Natural killer cell treated with Interleukin-12 subunit alpha and Interleukin-12 subunit beta and Interleukin-15 and Interleukin-18, amount 100 ng/mL, for 72 hours (primary cell): Measurements from ENCODE around the gene ISX. TPM values are rescaled to one million over a fixed set of nuclear protein-coding genes. Genes with fewer than 3 reads are reported as not detected.

ENCODE experiments used
- ATAC-seq, 2 donors: fragments of 150-1000 bp; cut with Tn5 transposase in 1 of 2; sonication (Bioruptor Pico), chemical (Tn5 transposase) in 1 of 2; 2 replicates each; pipeline ENCODE4 v1.10.0; 2021
- DNase-seq: peaks from one replicate; pipeline ENCODE4 v3.0.0; 2022; ENCODE audit warnings: low spot score
- H3K27ac Mint-ChIP-seq, 2 donors: 1 replicate in 1 of 2; 2 replicates in 1 of 2; pipeline ENCODE4 v1.8.0; 2022; ENCODE audit warnings: mixed read lengths in 2 of 2, mild to moderate bottlenecking in 1 of 2, moderate library complexity in 1 of 2
- H3K27me3 Mint-ChIP-seq, 2 donors: 1 replicate in 1 of 2; 2 replicates in 1 of 2; pipeline ENCODE4 v1.8.0; 2022; ENCODE audit warnings: mixed read lengths in 2 of 2
- H3K36me3 Mint-ChIP-seq: one replicate; pipeline ENCODE4 v1.8.0; 2022; ENCODE audit warnings: mixed read lengths
- H3K4me1 Mint-ChIP-seq, 2 donors: 1 replicate in 1 of 2; 2 replicates in 1 of 2; pipeline ENCODE4 v1.8.0; 2022; ENCODE audit warnings: low read depth in 2 of 2, mixed read lengths in 2 of 2, mild to moderate bottlenecking in 1 of 2
- H3K4me3 Mint-ChIP-seq: one replicate; pipeline ENCODE4 v1.8.0; 2022; ENCODE audit warnings: mixed read lengths
- H3K9me3 Mint-ChIP-seq: 2 replicates; pipeline ENCODE4 v1.8.0; 2022; ENCODE audit warnings: mixed read lengths
- total RNA-seq, 2 donors: library from RNA; stranded (reverse); gene quantifications; one replicate each; pipeline ENCODE4 v1.2.3, GENCODE V29; 2022

Gene ISX
- total RNA-seq, 2 donors from 2014 or later, result not detected

DNA sequence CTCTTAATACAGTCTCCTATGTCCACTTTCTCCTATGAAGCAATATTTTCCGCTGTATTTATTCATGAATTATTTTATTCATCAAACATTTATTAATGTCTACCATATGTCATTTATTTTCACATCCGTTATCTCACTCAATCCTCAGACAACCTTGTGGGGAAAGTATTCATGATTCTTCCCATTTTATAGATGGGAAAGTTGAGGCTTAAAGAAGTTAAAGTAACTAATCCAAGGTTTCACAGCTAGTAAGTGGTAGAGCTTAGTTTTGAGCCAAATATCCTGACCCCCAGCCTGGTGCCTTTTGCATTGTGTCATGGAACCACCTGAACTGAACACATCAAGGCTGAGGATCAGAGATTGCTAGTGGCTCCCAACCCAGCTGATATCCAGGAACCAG, 66.6 kb downstream of the ISX start:
- H3K4me1 Mint-ChIP-seq, result no peaks in the 10 kb centered on the region

DNA sequence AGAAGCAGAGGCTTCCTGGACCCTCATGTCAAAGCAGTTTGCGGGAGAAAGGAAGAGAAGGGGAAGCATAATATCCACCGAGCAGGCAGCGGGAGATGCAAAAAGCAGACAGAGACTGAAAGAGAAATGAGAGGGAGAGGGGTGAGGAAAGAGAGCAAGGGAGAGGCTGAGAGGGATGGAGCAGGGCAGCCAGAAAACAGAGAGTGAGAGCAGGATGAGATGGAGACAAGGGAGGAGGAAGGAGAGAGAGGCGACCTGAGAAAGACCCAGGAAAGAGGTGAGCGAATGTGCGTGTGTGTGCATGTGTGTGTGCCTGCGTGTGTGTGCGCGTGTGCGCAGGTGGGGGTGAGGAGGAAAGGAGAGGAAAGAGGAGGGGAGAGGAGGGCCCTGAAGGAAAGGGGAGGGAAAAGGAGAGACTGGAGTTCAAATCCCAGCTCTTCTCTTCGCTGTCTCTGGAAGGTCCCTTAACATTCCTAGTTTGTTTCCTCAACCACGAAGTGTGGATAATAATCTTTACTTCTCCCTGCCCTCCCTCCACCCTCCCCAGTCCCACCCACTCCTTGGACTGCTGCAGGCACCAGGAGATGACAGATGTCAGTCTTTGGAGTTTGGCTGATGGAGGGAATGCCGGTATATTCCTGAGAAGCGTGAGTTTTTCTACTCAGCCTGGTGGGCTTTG, 67.9 kb downstream of the ISX start:
- DNase-seq (no peak), ATAC-seq (no peak)
- Mint-ChIP-seq H3K27ac (no peak overlapping the region), H3K27me3 (peaks cover 27 to 53% of the 10 kb centered on the region in 2 donors), H3K9me3 (no peaks in the 10 kb centered on the region), H3K4me3 (no peak overlapping the region), H3K36me3 (no peaks in the 10 kb centered on the region), H3K4me1 (no peaks in the 10 kb centered on the region)

More for the DNA sequence above, 66.6 kb downstream of the ISX start:
- Mint-ChIP-seq H3K27ac (no peak overlapping the region), H3K27me3 (peaks cover 35 to 55% of the 10 kb centered on the region in 2 donors), H3K36me3 (no peaks in the 10 kb centered on the region), H3K9me3 (no peaks in the 10 kb centered on the region), H3K4me3 (no peak overlapping the region)
- DNase-seq (no peak), ATAC-seq (no peak)

DNA sequence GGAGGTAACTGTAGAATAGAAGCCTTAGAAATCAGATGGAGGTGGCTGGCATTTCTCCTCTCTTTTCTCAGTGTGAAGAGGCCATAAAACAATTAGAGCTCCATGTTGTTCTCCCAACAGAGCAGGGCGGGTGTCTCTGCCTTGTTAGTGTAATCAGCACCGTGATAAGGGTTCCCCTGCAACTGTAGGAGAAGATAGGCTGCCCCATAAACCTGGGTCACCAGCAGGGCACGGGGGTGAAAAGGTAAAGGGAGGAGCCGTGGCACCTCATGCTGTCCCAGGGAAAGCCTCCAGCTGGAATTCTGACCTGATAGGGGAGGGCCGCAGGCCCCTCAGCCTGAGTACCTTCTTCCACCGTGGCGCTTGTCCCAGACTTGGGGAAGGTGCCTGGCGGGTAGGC, 68.7 kb downstream of the ISX start:
- no peaks in the 10 kb centered on the region for H3K9me3 Mint-ChIP-seq
- no peaks in the 10 kb centered on the region for H3K36me3 Mint-ChIP-seq
- no peak for ATAC-seq
- no peak overlapping the region for H3K27ac Mint-ChIP-seq
- H3K4me3 Mint-ChIP-seq, result no peak overlapping the region
- DNase-seq, result no peak
- peaks cover 21 to 48% of the 10 kb centered on the region in 2 donors for H3K27me3 Mint-ChIP-seq
- no peaks in the 10 kb centered on the region for H3K4me1 Mint-ChIP-seq

DNA sequence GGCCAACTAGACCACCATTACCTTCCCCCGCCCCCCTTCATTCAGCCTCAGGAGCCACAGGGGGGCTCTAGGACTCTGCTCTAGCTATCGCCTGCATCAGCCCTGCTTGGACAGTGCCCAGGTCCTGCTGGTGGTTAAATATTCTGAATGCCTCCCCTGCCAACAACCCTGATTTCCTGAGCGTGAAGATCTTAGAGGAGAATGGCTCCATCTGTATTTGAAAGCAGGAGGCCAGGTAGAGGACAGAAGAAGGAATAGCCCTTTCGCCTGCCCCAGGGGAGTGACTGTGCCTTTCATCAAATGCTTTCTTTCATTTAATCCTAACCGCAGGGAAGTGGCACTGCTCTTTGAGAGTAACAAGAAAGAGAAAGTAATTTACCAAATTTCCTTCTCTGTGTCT, 69.2 kb downstream of the ISX start:
- Mint-ChIP-seq H3K4me3 (no peak overlapping the region), H3K27ac (no peak overlapping the region), H3K9me3 (no peaks in the 10 kb centered on the region), H3K36me3 (no peaks in the 10 kb centered on the region), H3K27me3 (peaks cover 21 to 47% of the 10 kb centered on the region in 2 donors), H3K4me1 (no peaks in the 10 kb centered on the region)
- no peak for ATAC-seq
- DNase-seq, result no peak

Other genes starting within 250 kb of the ISX start
- 10 to 100 TPM; 32.1 to 45.4 TPM for gene HMGXB4, start 191.3 kb downstream of the ISX start, total RNA-seq
- gene TOM1, start 233.7 kb downstream of the ISX start, total RNA-seq, result 10 to 100 TPM; 30.4 to 38.9 TPM